AG09319 (cell line): ENCODE data around the gene FHIT.
A peak's percentile ranks its signal among the peaks of the same experiment; 100 is the strongest.

Experiments used
- DNase-seq: peaks from one replicate; pipeline ENCODE4 v3.0.0-alpha.2; 2010; ENCODE audit warnings: low read depth; ENCODE audit errors: extremely low read depth
- TF ChIP-seq, protein P1 (sequence below): IDR thresholded peaks from 2 replicates; pipeline ENCODE4 v1.5.1; 2011; ENCODE audit warnings: low read depth, mild to moderate bottlenecking, inconsistent platforms, low read length, moderate library complexity

FHIT gene

DNA sequence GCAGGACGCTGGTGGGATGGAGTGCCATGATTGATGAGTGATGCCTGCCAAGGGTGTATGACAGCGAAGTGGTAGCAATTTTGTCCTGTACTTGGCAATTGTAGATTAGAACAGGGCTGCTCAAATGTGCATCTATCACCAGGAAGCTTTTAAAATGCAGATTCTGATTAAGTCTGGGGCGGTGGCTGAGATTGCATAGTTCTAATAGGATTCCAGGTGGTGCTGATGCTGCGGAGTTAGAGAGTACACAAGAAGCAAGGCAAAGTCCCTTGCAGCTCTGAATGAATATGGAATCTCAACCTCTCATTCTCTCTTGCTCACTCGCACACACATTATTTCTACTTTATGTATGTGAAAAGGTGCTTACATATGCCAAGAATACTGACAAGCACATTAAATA, 670.4 kb downstream of the FHIT start:
- TF ChIP-seq, protein P1, sequence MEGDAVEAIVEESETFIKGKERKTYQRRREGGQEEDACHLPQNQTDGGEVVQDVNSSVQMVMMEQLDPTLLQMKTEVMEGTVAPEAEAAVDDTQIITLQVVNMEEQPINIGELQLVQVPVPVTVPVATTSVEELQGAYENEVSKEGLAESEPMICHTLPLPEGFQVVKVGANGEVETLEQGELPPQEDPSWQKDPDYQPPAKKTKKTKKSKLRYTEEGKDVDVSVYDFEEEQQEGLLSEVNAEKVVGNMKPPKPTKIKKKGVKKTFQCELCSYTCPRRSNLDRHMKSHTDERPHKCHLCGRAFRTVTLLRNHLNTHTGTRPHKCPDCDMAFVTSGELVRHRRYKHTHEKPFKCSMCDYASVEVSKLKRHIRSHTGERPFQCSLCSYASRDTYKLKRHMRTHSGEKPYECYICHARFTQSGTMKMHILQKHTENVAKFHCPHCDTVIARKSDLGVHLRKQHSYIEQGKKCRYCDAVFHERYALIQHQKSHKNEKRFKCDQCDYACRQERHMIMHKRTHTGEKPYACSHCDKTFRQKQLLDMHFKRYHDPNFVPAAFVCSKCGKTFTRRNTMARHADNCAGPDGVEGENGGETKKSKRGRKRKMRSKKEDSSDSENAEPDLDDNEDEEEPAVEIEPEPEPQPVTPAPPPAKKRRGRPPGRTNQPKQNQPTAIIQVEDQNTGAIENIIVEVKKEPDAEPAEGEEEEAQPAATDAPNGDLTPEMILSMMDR: no peak

DNA sequence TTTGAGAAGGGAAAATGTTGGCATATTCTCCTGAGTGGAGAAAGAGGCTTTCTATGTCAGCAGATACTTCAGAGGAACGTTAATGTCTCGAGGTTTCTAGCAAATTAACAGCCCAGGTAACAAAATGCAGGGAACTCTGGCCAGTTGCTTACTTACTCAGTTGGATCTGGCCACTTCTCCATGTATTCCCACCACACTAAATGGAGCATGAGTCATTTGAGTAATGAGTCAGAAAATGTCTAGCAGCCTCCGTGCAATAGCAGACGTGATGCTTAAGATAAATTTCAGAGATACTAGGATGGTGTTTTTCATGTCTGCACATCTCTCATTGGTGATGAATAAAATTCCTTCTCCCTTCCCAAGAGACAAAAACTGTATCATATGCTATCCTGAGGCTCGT, 671.5 kb downstream of the FHIT start:
- peak; percentile 7 for DNase-seq
- TF ChIP-seq, protein P1: no peak

More for the DNA sequence above, 670.4 kb downstream of the FHIT start:
- no peak for DNase-seq

DNA sequence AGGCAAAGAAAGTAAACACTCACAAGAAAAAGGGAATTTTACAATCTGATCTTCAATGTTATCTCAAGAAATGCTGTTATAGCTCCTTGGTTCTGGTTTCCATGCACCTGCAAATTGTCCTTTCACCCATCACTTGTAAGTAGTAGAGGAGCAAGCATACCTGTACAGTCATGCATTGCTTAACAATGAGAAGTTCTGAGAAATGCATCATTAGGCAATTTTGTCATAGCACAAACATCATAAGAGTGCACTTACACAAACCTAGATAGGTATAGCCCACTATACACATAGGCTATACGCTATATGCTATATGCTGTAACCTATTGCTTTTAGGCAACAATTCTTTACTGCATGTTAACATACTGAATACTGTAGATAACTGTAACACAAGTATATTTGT, 672.3 kb downstream of the FHIT start:
- no peak for DNase-seq
- TF ChIP-seq, protein P1: no peak

DNA sequence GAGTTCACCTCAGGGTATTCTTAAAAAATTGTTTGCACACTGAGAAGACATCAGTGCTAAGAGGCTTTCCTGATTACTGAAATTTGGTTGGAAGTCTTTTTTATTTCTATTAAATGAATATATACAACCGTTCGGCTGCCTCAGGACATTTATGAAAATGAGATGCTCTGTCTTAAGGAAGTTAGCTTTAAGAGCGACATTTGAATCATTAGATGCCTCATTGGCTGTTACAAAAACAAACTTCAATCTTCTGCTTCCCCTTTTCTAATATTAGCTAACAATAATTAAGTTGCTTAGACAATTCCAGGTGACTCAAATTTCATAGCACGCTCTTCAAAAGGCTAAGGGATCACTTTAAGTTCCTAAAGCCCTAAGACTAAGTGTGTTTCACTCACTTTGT, 673.7 kb downstream of the FHIT start:
- TF ChIP-seq, protein P1: no peak
- DNase-seq: no peak

DNA sequence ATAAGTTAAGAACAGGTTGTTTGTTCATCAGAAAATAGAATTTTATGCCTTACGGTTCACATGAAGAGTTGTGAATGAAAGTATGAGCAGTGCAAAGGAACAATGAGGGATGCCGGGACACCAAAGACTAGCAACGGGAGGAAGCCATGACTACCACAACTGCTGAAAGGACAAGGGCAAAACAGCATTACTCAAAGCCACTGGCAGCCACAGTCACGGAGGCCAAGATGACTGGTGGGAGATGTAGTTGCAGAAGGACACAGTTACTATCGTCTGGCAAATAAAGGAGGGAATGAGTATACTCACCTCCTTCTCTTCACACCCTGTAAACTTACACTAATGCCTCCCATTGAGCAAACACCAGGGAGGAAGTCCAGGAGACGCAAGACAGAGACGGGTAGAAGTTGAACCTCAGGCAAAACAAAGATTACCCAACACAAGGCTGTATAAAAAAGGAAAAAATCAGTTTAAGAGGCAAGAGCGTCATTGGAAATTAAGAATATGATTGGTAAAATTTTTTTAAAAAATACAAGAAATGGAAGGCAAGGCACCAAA, 675.5 kb downstream of the FHIT start:
- no peak for DNase-seq
- TF ChIP-seq, protein P1: no peak

DNA sequence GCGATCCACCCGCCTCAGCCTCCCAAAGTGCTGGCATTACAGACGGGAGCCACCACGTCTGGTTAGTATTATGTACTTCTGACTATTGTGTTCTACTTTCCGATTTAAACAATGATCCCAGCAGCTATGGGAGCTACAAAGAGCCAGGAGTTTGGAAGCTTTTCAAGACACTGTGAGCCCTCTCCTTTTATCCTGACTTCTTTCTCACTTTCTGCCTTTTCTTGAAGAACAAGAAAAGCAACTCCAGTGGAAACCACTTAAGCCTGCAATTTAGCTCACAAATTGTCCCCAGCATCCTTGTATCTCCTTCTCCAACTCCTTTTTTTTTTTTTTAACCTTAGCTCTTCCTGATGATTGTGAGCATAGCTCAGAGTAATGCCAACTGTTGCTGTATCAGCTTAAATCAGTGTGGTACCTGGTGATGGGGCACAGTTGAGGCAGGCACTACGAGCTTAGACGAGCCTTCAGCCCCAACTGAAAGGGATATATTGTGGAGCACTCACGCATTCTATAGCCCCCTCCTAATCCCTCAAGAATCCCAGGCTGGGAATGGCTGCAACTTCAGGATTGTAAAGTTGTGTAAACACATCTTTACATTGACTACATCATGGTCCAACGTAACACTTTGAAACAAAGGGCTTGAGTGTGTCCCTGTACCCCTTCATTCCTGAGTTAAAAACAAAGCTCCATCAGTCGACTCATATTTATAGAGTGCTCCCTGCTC, 677.0 kb downstream of the FHIT start:
- TF ChIP-seq, protein P1: no peak
- DNase-seq: no peak

DNA sequence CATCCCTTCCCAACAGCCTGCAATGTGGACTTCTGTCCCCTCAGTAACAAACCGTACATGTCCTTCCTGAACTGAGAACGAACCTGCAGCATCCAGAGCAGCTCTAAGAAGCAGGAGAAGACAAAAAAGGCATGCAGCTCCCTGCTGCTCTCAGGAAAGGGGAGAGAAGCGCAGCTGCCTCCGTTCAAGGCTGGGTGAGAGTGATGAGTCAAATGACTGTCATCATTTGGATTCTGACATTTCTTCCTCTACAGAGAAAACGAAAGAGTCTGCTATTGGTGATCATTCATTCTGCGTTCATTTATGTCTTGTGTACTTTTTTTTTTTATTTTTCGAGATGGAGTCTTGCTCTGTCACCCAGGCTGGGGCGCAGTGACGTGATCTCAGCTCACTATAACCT, 677.8 kb downstream of the FHIT start:
- no peak for DNase-seq
- TF ChIP-seq, protein P1: no peak
